A375 (cell line): ENCODE results near the gene BTBD7. TPM values are rescaled to one million over a fixed set of nuclear protein-coding genes. Genes with fewer than 3 reads are reported as not detected.

Experiments
- total RNA-seq: library from RNA; depleted of rRNA; stranded (reverse); fragments of >200 nt; shearing (Covaris generic); gene quantifications from 2 replicates; pipeline ENCODE4 v1.2.3, GENCODE V29; 2014; rRNA removed

BTBD7 gene
- total RNA-seq = 7.0 and 10.1 TPM in 2 replicates

GRCh38 chr14:93332853-93333630, at the start of gene BTBD7:
Gene BTBD7 (minus strand): TSS chr14:93333036. CDS start chr14:93296051, 36,985 bp downstream.

GRCh38 chr14:93346926-93347721, 14.3 kb upstream of the BTBD7 start, which contains the start of gene COX8C:
Gene COX8C (plus strand): TSS chr14:93347182. CDS start chr14:93347269, 87 bp downstream.

GRCh38 chr14:93206793-93207467, 125.9 kb downstream of the BTBD7 start, which contains the start of the genes GON7 and UBR7:
Gene GON7 (minus strand): TSS chr14:93207065. CDS start chr14:93207037, 28 bp downstream.
Gene UBR7 (plus strand): TSS chr14:93207256. CDS start chr14:93207292, 36 bp downstream.

Other genes starting within 250 kb of the BTBD7 start
- 50.5 and 51.0 TPM in 2 replicates for gene ITPK1, start 217.1 kb downstream of the BTBD7 start, total RNA-seq
- gene MOAP1, start 148.1 kb downstream of the BTBD7 start, total RNA-seq = 22.6 and 22.7 TPM in 2 replicates
- gene LYSET, start 147.7 kb downstream of the BTBD7 start, total RNA-seq = 6.7 and 6.8 TPM in 2 replicates
- 23.3 and 24.8 TPM in 2 replicates for gene GON7, start 126.0 kb downstream of the BTBD7 start, total RNA-seq
- 61.8 and 73.4 TPM in 2 replicates for gene UBR7, start 125.8 kb downstream of the BTBD7 start, total RNA-seq
- not detected in 2 replicates for gene COX8C, start 14.1 kb upstream of the BTBD7 start, total RNA-seq
- not detected in 2 replicates for gene UNC79, start 97.9 kb upstream of the BTBD7 start, total RNA-seq